GM06990 (cell line): Measurements from ENCODE around the gene MAN1A1.

Experiments used
- DNase-seq: peaks from one replicate; pipeline ENCODE4 v3.0.0-alpha.2; 2011; ENCODE audit not compliant: insufficient read length; ENCODE audit errors: extremely low read depth
- H3K27me3 ChIP-seq: replicated peaks from 2 replicates; pipeline ENCODE4 v1.6.0; 2011; ENCODE audit warnings: low read length; ENCODE audit not compliant: control insufficient read depth, insufficient read depth
- H3K36me3 ChIP-seq: 2 replicates; pipeline ENCODE4 v1.5.1; 2011; ENCODE audit warnings: low read length; ENCODE audit not compliant: control insufficient read depth, insufficient read depth
- H3K4me3 ChIP-seq: replicated peaks from 2 replicates; pipeline ENCODE4 v1.5.1; 2011; ENCODE audit warnings: low read depth, mild to moderate bottlenecking, control low read depth, low read length
- TF ChIP-seq, protein P1 (sequence below): IDR thresholded peaks from 2 replicates; pipeline ENCODE4 v1.5.1; 2011; ENCODE audit warnings: low read length, control low read depth, mild to moderate bottlenecking, inconsistent platforms; ENCODE audit not compliant: insufficient read depth, poor library complexity, severe bottlenecking

Gene MAN1A1

GRCh38 chr6:119340796-119341487, 8.6 kb downstream of the MAN1A1 start:
- Histone ChIP-seq H3K27me3 (no peaks in the 10 kb centered on the region), H3K36me3 (no peaks in the 10 kb centered on the region), H3K4me3 (no peak overlapping the region)
- DNase-seq = no peak
- TF ChIP-seq, protein P1, sequence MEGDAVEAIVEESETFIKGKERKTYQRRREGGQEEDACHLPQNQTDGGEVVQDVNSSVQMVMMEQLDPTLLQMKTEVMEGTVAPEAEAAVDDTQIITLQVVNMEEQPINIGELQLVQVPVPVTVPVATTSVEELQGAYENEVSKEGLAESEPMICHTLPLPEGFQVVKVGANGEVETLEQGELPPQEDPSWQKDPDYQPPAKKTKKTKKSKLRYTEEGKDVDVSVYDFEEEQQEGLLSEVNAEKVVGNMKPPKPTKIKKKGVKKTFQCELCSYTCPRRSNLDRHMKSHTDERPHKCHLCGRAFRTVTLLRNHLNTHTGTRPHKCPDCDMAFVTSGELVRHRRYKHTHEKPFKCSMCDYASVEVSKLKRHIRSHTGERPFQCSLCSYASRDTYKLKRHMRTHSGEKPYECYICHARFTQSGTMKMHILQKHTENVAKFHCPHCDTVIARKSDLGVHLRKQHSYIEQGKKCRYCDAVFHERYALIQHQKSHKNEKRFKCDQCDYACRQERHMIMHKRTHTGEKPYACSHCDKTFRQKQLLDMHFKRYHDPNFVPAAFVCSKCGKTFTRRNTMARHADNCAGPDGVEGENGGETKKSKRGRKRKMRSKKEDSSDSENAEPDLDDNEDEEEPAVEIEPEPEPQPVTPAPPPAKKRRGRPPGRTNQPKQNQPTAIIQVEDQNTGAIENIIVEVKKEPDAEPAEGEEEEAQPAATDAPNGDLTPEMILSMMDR = no peak

DNA sequence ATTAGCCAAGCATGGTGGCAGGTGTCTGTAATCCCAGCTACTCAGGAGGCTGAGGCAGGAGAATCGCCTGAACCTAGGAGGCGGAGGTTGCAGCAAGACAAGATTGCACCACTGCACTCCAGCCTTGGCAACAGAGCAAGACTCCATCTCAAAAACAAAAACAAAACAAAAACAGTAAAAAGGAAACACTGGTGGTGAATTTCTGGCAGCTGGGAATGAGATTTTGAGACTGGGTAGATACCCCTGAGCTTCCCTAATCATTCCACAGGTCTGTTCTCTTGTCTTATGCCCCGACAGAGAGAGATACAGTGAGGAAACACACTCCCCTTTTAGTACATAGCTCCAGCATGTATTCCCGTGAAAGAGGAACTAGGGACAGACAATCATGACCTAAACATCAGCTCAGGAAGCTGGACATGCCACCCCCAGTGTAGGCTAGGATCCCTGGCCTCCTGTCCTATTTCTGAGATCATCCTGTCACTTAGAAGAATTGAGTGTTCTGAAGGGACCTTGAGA, 9.6 kb downstream of the MAN1A1 start:
- Histone ChIP-seq H3K36me3 (no peaks in the 10 kb centered on the region), H3K27me3 (no peaks in the 10 kb centered on the region), H3K4me3 (no peak overlapping the region)
- DNase-seq = no peak
- TF ChIP-seq, protein P1 = no peak

DNA sequence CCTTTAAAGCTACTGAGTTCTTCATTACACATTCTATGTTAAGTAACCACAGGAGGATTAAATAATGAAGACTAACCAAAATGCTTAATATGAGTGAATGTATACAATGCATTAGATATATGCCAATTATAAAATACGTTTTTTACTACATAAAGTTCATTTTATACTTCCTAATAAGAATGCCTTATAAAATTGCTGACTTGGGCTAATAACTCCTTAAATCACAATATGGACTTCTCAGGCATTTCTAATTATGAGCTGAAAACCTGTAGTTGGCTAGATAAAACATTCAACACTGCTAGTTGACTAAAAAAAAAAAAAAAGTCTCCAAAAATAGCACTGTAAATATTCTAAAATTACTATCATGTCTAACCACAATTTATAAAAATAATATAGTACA, 11.8 kb downstream of the MAN1A1 start:
- no peaks in the 10 kb centered on the region for H3K27me3 ChIP-seq
- H3K36me3 ChIP-seq = no peaks in the 10 kb centered on the region
- TF ChIP-seq, protein P1 = no peak
- DNase-seq = no peak
- no peak overlapping the region for H3K4me3 ChIP-seq

DNA sequence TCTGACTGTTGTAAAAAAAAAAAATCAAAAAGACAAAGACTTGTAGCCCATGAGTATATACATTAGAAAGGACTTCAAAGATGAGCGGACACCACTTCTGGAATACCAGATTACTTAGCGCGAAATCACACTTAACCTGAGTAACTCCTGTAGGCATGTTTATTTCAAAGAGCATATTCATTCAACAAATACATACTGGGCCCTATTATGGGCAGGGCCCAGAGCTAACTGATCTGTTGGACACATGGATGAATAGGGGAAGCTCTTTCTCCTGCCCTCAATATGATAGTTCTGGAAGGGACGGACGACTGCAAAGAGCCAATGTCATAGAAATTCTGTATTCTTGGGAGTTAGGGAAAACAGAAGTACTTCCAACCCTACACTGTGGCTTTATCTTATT, 12.3 kb downstream of the MAN1A1 start:
- TF ChIP-seq, protein P1 = no peak
- no peak for DNase-seq
- Histone ChIP-seq H3K27me3 (no peaks in the 10 kb centered on the region), H3K36me3 (no peaks in the 10 kb centered on the region), H3K4me3 (no peak overlapping the region)

GRCh38 chr6:119334535-119335264, 14.9 kb downstream of the MAN1A1 start:
- TF ChIP-seq, protein P1 = no peak
- H3K36me3 ChIP-seq = peaks cover 2% of the 10 kb centered on the region
- H3K27me3 ChIP-seq = no peaks in the 10 kb centered on the region
- DNase-seq = no peak
- H3K4me3 ChIP-seq = no peak overlapping the region
